C4-2B (cell line): ENCODE results near the gene RBM48.

Experiments
- ZFX ChIP-seq: fragments of 450-650 bp; IDR thresholded peaks from 2 replicates; pipeline ENCODE4 v1.6.1; 2017
- TF ChIP-seq, protein P1 (sequence below): fragments of 450-650 bp; conservative IDR thresholded peaks from 2 replicates; pipeline ENCODE4 v1.5.1; 2017; ENCODE audit warnings: mild to moderate bottlenecking

GRCh38 chr7:92487804-92488203, 40.8 kb upstream of the RBM48 start:
- TF ChIP-seq, protein P1, sequence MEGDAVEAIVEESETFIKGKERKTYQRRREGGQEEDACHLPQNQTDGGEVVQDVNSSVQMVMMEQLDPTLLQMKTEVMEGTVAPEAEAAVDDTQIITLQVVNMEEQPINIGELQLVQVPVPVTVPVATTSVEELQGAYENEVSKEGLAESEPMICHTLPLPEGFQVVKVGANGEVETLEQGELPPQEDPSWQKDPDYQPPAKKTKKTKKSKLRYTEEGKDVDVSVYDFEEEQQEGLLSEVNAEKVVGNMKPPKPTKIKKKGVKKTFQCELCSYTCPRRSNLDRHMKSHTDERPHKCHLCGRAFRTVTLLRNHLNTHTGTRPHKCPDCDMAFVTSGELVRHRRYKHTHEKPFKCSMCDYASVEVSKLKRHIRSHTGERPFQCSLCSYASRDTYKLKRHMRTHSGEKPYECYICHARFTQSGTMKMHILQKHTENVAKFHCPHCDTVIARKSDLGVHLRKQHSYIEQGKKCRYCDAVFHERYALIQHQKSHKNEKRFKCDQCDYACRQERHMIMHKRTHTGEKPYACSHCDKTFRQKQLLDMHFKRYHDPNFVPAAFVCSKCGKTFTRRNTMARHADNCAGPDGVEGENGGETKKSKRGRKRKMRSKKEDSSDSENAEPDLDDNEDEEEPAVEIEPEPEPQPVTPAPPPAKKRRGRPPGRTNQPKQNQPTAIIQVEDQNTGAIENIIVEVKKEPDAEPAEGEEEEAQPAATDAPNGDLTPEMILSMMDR, result no peak
- TF ChIP-seq ZFX, result no peak
